CD4-positive, alpha-beta T cell treated with Interferon gamma for 1 hour (primary cell): ENCODE data around the gene DPH3.
"Not testable (repeated sequence)": the region's sequence is repeated elsewhere in the genome, so short reads cannot be mapped to it uniquely, and the experiment has no call there.

Source experiments
- DNase-seq: peaks from one replicate; pipeline ENCODE4 v3.0.0-alpha.2; 2020

Gene DPH3

GRCh38 chr3:16264708-16265454 lies at the start of gene DPH3, which contains the start of gene OXNAD1:
Gene DPH3 (minus strand): TSS chr3:16264943. CDS start chr3:16264876, 67 bp downstream.
Gene OXNAD1 (plus strand): TSS chr3:16265212. CDS start chr3:16270953, 5,741 bp downstream.
- peak; percentile 99 for DNase-seq

DNA sequence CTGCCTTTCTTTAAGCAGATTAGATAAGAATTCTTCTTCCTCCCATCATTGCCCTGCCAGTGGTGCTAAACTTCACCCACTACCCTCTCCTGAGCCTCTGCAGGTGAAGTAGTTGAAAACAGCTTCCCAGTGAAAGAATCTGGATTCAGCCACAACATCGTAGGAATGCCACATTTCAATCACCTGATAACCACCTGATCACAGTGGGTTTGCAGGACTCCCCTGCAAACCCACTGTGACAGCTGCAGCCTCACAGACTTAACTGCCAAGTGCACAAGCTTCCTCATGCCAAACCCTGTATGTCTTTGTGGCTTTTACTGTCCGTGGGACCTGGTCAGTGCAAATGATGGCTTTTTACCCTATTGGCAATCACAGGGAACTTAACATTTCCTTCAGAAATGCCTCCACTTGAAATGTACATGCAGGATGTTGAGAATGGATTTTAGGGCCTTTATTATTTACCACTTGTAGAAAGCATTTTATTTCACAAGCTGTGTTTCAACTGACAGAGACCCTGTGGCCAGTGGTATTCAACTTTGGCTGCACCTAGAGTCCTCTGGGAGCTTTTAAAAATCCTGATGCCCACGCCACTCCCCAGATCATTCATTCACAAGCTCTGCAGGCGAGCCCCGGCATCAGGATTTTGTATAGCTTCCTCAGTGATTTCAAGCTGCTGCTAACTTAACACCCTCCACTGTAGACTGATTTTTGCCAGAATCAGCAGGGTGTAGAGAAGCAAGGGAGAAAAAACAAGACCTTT lies 49.3 kb upstream of the DPH3 start:
- DNase-seq: no peak

GRCh38 chr3:16311960-16312451 lies 47.3 kb upstream of the DPH3 start:
- peak; percentile 35 for DNase-seq

DNA sequence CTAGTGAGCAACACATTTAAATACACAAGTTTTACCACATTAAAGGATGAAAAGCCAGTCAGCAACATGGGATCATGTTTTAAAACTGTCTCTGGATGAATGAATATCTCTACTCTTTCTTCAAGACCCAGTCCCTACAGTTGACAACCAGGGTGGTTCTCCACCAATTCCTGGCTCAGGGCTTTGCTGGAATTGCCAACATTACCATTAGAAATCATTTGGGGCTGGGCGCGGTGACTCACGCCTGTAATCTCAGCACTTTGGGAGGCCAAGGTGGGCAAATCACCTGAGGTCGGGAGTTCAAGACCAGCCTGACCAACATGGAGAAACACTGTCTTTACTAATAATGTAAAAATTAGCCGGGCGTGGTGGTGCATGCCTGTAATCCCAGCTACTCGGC lies 45.7 kb upstream of the DPH3 start:
- not testable (repeated sequence) for DNase-seq

DNA sequence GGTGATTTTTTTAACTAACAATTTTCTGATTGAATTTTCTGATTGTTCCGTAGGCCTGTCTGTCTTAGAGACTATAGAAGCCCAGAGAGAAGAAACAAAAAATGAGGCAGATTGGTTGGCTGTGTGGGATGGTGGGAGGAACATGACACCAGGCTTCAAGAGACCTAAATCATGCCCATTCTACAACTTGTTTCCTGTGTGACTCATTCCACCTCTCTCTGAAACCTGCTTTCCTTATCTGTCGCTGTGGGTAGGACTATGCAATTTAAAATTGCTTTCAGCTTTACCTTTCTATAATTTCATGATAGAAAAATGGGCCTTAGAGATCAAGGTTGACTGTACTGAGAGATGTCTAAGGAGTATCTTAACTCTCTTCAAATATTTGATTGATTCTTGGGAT lies 44.8 kb upstream of the DPH3 start:
- DNase-seq: peak; percentile 41

DNA sequence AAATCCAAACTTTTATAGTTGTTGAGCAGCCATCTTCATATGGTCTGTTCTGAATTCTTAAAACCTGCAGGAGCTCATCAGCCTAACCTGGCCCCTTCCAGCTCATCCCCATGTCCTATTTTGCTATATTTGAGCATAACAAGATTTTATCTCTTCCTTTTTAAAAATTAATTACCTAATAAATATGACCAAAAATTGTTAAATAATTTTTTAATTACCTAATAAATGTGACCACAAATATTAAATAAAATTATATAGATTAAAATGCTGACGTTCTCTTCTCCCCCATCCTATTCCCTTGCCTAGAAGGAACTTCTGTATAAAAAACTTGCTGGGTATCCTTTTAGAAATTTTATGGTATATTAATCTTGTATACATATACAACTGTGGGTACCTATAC lies 44.0 kb upstream of the DPH3 start:
- DNase-seq: no peak

- DNase-seq: no peak
Observed at GRCh38 chr3:16307832-16308531, 43.2 kb upstream of the DPH3 start.

- peak; percentile 29 for DNase-seq
Observed at GRCh38 chr3:16305111-16305541, 40.4 kb upstream of the DPH3 start.

- no peak for DNase-seq
Observed at GRCh38 chr3:16304061-16305010, 39.6 kb upstream of the DPH3 start.

DNA sequence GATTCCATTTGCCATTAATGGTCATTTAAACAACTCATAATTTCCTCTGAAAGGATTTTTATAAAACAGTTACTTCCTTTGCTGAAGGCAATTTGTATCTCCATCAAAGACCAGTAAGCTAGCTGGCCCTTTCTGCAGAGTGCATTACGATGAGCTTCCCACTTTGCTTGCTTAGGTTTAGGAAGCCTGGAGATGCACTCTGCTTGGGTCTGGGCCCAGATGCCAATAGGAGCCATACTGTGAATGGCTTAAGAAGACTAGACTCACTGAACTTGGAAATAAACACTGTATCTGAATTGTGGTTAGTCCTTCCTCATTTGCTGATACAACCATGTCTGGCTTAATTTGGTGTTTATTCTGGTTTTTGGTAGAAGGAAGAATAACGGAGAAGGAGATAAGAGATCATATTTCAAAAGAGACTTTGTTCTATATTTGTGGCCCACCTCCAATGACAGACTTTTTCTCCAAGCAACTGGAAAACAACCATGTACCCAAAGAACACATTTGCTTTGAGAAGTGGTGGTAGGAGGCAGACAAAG lies 38.4 kb upstream of the DPH3 start:
- DNase-seq: no peak

DNA sequence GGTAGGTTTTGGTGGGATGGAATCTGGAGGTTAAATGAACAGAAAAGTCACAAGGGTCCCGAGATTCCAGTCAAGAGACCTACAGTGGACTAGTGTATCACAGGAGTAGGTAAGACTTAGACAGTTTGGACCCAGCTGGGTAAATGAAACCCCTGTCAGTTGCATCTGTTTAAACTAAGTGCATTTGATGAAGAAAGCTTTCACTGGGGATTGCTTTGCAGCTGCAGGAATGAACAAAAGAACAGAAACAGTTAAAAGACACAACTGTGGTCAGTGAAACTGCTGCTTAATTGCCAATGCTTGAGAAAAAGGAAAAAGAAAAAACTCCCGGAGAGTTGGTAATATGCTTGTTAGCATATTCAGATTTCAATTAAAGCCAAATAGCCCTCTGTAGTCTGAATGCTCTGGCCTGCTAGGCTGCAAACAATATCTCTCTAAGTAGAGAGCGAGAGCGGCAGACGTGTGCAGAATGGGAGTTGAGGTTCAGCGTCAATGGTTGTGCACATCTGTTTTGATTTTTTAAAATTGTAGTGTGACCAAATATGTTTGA lies 37.4 kb upstream of the DPH3 start:
- no peak for DNase-seq

DNA sequence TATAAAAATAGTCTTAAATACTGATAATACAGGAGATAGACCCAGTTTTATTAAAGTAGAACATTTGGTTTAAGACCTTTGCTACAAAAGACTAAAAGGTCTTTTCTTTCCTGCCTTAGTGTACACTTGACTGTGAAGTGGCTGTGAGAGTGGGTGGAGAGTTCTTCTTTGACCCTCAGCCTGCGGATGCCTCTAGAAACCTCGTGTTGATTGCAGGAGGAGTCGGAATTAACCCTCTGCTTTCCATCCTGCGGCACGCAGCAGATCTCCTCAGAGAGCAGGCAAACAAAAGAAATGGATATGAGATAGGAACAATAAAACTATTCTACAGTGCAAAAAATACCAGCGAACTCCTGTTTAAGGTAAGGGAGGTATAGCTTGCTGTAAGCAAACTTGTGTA lies 36.8 kb upstream of the DPH3 start:
- no peak for DNase-seq

DNA sequence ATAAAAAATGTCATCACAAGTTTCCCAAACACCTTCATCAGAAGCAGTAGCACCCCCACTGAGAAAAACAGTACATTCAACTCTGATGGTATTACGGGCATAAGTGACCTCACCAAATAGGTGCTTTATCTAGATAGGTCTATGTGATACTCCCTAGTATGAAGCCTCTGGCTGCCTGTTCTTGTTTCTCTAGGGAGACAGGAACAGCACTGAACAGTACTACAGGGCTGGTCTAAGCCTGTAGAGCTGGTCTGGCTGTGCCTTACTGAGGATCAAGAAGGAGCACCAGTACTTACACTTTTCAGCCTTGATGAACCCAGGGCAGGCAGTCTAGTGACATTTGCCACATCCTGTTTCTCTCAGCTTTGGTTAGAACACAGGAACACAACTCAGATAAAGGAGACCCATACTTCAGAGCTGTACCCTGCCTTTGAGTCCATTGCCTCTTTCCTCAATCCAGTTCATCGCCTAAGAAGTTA lies 36.2 kb upstream of the DPH3 start:
- peak; percentile 55 for DNase-seq

GRCh38 chr3:16300307-16300706 lies 35.6 kb upstream of the DPH3 start:
- DNase-seq: no peak

- DNase-seq: no peak
Observed at GRCh38 chr3:16299746-16300145, 35.0 kb upstream of the DPH3 start.

DNA sequence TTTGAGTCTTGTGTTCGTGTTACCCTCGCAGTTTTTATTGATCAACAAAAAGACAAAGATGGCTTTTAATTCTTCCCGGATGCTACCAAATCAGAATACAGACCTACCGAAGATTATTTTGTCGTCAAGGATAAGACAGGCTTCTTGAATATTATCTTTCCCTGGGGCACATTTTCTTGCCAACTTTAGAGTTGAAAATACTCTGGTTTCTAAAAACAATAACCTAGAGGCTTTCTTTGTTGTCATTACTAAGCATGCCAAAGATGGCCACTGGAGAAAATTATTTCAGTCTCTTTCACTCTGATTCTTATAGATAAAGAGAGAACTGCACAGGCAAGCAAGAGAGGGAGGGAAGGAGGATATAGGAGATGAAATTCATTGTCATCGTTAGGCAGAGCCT lies 34.1 kb upstream of the DPH3 start:
- no peak for DNase-seq

DNA sequence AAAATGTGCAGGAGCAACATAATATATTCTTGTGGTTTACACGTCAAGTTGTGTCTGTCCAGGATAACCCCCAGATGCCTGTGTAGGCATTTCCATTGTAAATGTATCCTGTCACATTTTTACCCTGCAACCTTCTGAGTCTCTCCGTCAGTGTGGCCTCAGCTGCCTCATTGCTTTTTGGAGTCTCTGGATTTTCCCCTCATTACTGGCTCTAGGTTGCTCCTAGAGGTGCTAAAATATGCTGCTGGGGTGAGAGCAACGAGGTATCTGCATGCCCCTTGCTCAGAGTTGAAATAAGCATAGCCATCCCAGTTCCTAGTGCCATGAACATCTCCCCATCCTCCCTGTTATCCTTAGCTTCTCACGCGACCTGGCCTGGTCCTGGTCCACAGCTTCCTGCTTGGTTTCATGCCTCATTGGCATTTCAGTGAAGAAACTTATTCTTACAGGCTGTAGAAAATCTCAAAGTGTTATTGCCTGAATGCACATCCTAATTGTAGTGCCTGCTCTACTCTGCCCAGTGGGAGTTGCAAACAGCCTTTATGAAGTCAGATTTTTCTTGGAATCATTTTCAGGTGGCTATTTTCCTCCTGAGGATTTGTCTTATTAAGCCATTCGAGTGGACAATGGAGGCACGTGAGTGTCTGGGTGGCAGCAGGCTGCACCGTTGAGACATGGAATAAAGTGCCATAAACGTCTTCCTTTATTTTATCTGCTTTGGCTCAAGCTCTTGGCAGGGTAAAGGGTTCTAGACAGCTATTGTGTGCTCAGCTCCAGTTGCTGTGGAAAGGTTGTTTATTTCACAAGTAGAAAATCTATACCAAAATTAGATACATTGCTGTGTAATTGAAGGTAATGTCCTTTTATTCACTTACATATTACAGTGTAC lies 33.5 kb upstream of the DPH3 start:
- DNase-seq: no peak

DNA sequence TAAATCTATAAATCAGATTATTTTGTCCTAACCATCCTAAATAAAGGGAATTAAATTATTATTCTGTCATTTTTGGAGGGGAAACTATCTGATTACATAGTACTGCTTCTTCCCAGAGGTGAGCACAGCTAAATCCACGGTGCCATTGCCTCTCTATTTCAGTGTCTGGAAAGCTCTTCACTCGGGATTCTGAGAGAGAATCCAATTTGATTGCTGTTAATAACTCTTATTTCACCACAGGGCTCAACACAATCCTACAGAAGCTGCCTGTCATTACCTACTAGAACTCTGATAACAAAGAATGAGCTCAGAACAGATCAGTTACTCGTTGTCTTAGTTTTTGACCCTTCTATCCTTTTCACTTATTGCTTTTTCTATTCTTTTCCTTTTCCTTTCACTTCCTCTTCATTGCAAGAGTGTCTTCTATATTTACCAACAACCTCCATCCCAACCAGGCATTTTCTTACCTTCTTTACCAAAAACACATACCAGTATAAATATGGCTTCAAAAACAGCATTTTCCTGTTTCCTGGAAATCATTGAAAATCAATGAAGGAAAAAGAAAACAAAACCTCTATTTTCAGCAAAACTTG lies 30.7 kb upstream of the DPH3 start:
- no peak for DNase-seq

DNA sequence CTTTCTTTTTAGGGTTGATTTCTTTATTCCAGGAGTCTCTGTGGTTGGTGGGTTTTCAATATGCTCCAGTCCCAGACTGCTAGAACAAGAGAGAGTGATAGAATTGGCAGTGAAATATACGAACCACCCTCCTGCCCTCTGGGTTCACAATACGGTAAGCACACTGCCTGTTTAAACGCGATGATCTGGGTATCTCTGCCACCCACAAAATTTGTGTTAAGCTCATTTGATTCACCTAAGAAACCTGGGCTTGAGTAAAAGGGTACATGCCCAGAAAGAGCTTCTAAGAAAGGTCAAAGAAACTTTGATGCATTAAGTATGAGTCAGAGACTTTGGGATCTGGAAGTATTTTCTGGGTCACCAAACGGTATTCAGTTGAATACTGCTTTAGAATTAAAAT lies 30.1 kb upstream of the DPH3 start:
- DNase-seq: no peak

DNA sequence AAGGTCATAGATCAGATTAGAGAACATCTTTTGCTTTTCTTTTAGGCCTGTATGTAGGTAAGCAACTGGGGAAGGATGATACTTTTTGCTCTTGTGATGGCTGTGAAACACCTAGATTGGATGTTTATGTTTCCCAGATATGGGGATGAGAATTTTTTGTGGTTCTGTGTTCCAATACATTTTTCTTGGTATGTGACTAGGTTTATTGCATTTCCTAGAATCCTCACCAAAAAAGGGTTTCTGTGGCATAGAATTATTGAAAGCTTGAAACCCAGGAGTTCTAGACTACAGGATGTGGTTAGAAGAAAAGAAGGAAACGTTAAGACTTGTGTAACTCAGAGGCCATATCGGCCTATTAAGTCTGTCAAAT lies 26.1 kb upstream of the DPH3 start:
- no peak for DNase-seq
